NCI-H526 (cell line): ENCODE measurements around the gene UBE2F.

Experiments
- DNase-seq, 2 experiments: peaks; one replicate each; lab custom pipeline; 2025; lab: John Stamatoyannopoulos, UW

Gene UBE2F

DNA sequence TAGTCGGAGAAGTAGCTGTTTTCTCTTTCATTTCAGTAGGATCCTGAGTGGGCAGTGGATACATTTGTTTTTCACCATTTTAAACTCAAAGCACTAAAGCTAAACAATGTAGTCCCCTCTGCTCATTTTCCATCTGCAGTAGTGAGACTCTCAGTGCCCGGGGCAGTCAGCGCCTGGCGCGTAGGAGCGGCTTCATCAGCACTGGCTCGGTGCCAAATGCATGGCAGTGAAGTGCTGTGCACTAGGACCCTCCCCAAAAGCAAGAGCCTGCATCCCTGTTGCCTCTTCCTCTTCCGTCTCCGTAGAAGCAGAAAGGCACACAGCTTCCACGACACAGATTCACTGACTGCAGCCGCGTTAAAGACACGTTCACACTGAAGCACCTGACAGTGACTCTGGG, 114.3 kb downstream of the UBE2F start:
- no peak for DNase-seq

DNA sequence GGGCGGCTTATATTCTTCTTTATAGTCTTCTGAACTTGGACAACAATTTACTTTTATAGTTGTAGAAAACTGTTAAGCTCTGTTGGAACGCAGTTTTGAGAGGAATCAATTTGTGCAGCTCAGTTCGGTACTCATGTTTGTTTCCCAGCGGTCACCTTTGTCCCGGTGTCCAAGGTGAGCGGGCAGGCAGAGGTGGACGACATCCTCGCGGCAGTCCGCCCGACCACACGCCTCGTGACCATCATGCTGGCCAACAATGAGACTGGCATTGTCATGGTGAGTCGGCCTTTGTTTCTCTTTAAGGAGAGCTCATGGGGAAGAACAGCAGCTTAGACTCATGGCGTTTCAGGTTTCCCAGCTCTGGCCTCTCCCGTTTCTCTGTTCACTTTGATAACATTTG, 114.7 kb downstream of the UBE2F start:
- DNase-seq = no peak

DNA sequence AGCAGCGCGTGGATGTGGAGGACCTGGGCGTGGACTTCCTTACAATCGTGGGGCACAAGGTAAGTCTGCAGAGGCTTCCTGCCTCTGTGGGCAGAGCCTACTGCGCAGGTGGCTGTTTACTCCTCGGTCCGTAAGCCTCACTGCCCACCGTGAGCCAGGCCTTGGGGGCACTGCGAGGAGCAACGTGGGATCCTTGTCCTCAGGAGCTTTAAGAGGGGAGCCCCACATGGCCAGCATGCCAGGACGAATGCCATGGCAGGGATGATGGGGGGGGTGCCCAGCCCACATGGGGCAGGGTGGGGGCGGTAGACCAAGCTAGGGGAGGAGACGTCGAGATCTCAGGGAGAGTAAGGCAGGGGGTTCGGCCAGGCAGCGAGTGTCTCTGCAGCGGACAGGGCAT, 115.3 kb downstream of the UBE2F start:
- no peak for DNase-seq

DNA sequence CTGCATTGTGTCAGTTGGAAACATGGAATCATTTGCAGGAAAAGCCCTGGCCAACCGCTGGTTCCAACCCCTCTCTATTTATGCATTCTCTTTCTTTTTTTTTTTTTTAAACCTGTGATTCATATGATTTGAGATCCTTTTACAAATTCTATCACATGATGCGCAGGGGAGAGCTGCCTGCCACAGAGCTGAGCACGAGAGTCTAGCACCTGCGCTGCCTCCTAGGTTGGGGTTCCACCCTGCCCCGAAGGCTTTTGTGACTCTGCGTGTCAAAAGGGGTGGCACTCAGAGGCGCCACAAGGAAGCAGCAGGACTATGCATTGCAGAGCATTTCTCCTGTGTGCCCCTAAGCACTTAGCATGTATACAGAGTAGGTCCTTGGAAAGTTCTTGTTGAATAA, 116.0 kb downstream of the UBE2F start:
- DNase-seq = no peak

DNA sequence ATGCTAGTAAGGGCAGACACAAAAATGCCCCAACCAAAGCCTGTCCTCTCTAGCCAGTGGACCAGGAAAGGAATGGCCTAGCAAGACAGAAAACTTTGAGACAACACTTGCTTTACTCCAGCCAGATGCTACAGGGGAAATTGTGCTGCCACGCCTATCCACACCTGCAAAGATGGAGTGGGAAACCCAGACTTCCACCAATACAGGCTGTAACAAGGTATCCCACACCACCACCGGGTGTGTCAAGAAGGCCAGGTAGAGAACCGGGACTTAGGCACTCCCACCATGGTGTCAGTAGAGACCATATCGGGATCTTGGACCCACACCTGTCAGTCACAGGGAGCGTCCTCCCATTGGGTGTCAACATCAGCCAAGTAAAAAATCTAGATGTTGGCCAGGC, 117.1 kb downstream of the UBE2F start:
- no peak for DNase-seq

- no peak for DNase-seq
Observed at GRCh38 chr2:238084761-238085160, 117.9 kb downstream of the UBE2F start.

DNA sequence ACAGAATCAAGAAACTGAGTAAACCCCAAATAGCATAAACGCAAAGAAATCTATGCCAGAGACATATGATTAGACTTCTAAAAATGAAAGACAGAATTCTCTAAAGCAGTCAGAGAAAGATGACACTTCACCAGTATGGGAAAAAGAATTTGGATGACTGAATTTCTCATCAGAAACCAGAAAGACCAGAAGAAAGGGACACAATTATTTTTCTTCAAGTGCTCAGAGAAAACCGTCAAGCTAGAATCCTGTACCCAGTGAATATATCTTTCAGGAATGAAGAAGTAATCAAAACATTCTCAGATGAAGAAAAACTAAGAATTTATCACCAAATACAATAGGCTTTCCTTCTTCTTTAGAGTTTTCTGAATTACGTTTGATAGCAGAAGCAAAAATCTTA, 119.1 kb downstream of the UBE2F start:
- no peak for DNase-seq

DNA sequence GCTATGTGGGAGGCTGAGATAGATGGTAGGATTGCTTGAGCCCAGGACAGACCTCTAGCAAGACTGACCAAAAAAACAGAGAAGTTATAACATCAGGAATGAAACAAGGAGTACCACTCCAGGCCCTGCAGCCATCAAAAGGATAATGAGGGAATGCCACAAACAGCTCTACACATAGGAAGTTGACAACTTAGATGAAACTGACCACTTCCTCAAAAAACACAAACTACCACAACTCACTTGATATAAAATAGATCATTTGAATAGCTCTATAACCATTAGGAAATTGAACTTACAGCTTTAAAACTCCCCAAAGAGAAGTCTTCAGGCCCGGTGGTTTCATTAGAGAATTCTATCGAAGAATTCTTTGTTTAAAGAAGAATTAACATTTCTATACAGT, 120.4 kb downstream of the UBE2F start:
- DNase-seq = no peak

- DNase-seq = no peak
Observed at GRCh38 chr2:238090887-238091286, 124.1 kb downstream of the UBE2F start.

DNA sequence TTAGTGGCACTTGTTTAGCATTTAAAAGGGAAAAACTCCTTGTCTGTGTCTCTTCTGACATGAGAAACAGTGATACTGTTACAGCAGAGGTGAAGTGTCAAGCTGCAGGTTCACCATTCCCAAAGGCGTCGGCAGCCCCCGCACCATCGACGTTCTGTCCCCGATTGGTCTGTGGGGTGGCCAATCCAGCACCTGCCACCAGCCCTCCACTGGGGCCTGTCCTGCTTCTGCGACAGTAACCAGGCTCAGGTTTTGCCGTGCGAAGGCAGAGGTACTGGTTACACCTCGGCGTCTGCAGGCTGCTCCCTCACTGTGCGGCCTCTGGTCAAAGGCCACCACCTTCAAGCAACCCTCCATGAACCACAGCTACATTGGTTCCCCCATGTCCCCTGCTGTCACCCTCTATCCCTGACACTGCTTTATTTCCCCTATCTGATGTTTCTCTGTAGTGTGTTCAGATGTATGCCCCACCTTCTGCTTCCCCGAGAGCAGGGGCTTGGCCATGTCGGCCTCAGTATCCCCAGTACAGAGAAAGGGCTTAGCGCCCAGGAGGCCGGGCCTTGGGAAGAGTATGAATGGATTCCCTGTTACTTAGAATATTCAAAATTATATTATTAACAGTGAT, 124.7 kb downstream of the UBE2F start:
- no peak for DNase-seq
